GM19239 (cell line): Measurements from ENCODE around the gene OLR1.

ENCODE experiments used
- DNase-seq: peaks from one replicate; pipeline ENCODE4 v3.0.0; 2011; ENCODE audit warnings: low spot score; ENCODE audit not compliant: insufficient read length
- FAIRE-seq: peaks from 2 replicates; lab custom pipeline; 2011; peaks lifted over from hg19 to GRCh38; lab: Jason Lieb, UNC

Gene OLR1

DNA sequence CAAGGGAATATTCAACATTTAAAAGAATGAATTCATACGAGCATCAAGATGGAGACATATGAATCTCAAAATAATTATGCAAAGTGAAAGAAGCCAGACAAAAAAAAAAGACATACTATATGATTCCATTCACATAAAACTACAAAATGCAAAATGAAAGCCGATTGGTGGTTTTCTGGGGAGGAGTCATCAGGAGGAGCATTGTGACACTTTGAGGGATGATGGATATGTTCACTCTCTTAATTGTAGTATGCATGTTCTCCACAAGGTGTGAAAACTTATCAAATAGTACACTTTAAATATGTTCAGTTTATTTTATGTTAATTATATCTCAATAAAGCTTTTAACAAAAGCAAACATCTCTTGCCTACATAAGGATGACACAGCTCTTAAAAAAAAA, 13.5 kb downstream of the OLR1 start:
- DNase-seq (no peak), FAIRE-seq (no peak)

DNA sequence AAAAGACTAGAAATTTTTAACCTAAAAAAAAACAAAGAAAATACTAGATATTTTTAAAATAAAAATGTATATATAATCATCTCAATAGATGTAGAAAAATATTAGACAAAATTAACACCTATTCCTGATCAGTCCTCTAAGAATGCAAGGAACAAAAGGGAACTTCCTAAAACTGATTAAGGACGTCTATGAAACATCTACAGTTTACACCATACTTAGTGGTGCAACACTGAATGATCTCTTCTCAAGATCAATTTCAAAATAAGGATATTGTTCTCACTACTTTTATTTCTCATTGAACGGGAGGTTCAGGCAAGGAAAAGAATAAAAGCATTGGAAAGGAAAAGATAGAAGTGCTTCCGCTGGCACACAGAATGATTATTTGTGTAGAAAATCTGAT, 16.0 kb downstream of the OLR1 start:
- DNase-seq (no peak), FAIRE-seq (no peak)

DNA sequence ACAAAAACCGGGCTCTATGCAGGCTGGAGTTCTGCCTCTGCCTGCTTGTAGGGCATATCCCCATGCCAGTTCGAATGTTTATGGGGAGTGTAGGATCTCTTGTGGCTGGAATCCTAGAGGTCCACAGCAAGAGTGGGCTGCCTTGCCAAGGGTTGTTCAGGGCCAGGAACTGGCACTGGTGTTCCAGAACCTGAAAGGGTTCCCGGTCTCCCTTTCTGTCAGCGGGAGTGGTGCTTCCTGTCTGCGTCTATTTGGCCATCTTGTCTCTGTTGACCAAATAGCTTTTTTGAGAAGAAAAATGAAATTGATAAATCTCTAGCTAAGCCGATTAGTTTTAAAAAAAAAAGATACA, 17.8 kb downstream of the OLR1 start:
- no peak for FAIRE-seq

DNA sequence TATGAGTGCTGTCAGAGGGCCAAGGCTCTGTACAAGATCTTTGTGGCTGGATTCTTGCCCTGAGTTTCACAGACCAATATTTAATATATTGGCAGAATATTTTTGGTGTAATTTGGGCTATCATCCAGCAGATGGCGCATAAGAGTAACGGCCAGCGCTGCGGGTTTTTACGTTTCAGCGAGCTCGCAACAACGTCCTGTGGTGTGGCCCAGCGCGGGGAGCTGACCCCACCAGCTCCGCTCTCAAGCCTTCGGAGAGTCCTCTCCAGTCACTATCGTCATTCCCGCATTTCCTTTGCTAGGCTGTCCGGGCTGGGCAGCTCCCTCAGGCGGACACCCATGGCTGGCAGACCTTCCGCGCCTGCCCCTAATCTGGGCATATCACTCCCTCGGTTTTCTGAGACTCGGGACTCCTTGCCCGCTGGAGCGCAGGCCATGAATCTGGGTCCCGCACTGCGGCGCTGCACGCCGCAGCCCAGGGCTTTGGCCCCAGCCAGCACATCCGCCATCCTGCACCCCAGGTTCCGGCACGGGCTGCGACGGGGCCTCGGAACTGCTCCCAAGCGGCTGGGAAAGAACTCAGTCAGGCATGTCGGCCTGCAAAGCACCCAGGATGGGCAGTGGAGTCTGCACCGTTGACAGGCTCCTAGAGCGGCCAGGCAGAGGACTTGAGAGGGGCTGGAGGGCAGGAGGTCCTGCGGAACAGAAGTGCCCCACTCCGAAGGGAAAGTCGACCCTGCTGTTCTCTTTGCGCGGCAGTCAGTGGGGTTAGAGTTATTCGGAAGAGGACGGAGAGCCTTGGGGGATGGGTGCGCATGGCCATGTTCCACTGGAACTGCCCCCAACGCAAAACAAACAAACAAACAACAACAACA, 18.4 kb downstream of the OLR1 start:
- DNase-seq (peak; percentile 29), FAIRE-seq (peak; percentile 76)

More for the DNA sequence above, 17.8 kb downstream of the OLR1 start:
- DNase-seq, result no peak

DNA sequence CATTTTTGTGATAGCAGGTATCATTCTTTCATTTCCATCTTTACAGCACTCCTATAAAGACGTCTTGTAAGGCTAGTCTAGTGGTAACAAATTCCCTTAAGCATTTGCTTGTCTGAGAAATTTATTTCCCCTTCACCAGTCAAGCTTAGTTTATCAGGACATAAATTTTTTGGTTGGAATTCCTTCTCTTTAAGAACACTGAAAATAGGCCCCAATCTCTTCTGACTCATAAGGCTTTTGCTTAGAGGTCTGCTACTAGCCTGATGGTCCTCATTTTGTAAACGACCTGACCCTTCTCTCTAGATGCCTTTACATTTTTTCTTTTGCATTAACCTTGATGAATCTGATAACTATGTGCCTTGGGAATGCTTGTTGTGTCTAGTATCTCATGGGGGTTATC, 20.3 kb downstream of the OLR1 start:
- FAIRE-seq (peak; percentile 53), DNase-seq (no peak)

DNA sequence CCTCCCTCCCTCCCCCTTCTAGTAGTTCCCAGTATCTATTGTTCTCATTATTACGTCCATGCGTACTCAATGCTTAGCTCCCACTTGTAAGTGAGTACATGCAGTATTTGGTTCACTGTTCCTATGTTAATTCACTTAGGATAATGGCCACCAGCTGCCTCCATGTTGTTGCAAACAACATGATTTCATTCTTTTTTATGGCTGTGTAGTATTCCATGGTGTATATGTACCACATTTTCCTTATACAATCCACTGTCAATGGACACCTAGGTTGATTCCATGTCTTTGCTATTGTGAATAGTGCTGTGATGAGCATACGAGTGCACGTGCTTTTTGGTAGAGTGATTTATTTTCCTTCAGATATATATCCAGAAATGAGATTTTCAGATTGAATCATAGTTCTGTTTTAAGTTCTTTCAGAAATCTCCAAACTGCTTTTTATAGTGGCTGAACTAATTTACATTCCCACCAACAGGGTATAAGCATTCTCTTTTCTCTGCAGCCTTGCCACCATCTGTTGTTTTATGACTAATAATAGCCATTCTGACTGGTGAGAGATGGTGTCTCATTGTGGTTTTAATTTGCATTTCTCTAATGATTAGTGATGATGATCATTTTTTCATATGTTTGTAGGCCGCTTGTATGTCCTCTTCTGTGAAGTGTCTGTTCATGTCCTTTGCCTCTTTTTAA, 24.1 kb downstream of the OLR1 start:
- no peak for FAIRE-seq
- no peak for DNase-seq

DNA sequence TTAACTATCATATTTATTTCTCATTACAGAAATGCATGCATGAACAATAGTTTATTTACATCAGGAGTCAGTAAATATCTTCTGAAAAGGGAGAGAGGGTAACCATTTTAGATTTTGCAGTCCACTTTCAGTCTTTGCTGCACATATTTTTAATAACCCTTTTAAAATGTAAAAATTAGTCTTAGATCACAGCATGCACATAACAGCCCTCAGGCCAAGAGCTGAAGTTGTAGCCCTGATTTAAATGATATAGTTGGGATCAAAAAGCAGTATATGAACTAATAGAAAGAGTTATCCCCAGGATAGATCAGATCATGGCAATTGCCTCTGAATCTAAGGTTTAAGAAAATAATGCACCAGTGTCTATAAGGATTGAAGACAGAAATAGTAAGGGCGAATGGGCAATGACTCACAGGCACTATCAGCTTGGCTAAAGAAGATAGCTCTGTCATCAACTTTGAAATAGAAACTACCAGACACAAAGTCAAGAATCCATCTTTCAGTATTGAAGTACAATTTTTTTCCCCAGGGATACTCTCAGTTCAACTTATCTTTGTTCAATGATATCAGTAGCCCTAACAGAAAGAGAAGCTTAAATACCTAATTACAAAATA, 28.8 kb downstream of the OLR1 start:
- no peak for DNase-seq
- no peak for FAIRE-seq

DNA sequence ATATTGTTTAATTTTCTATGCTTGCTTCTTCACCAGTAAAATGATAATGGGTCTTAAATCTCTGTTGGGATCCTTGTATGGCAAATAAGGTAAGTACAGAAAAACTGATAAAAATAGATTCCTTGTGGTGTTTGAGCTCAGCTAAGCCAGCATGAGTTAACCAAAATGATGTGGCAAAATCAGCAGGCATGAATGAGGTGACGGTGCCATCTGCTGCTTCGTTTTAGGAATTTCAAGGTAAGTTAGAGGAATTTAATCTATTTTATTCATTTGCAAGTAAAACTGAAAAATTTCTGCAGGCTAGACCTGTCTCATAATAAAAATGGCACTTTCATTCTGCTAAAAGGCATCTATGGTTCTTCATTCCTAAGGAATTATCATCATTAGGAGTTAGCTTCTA, 31.9 kb downstream of the OLR1 start:
- DNase-seq (no peak), FAIRE-seq (peak; percentile 74)

DNA sequence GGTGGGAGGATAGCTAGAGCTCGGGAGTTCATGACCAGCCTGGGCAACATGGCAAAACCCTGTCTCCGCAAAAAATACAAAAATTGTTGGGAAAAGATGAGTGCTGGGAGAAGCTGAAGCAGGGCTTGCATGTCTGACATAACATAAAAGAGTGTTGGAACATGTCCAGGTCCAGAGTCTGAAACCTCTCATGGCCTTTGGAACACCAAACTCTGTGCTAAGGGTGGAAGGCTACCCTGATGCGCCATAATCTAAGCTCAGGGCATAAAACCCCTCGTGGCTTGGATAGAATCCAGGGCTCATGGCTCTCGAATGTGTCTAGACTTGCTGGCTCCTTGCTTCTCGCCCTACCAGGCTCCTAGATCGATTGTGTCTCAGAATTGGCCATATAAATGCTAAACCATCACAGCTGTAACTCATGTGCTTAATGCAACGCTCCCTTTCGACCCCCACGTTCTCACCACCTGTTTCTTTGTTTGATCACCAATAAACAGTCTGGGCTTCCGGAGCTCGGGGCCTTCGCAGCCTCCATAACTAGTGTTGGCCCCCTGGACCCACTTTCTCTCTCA, 35.2 kb downstream of the OLR1 start:
- FAIRE-seq (no peak), DNase-seq (no peak)

DNA sequence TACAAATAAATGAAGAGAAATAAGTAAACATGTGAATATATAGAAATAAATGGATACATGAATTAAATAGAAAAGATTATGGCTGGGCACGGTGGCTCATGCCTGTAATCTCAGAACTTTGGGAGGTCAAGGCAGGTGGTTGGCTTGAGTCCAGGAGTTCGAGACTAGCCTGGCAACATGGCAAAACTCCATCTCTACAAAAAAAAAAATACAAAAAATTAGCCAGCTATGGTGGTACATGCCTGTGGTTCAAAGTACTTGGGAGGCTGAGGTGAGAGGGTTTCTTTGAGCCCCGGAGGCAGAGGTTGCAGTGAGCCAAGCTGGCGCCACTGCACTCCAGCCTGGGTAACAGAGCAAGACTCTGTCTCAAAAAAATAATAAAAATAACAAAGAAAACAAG, 36.8 kb downstream of the OLR1 start:
- FAIRE-seq, result no peak

DNA sequence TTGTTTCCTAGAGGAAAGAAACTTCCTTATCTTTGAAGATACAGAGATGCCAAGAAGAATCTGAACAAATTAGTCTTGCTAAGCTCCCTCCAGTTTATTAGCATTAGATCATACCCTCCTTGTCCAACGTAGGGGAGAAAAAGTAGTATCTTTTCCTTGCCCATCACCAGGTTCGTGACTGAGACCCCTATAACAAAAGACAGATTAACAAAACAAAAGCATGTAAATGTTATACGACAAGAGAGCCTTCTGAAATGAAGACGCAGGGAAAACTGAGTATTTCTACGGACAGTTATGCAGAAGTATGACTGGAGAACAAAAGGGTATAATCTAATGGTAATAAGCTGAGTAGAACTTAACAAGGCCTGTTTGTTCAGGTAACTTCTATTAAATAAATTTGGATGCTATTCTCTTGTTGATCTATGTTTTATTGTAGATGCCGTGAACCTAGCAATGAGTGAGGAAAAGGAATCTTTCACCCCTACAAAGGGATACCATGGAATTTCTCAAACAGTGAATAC, 39.0 kb downstream of the OLR1 start:
- FAIRE-seq (no peak), DNase-seq (no peak)

More for the DNA sequence above, 36.8 kb downstream of the OLR1 start:
- DNase-seq, result no peak

DNA sequence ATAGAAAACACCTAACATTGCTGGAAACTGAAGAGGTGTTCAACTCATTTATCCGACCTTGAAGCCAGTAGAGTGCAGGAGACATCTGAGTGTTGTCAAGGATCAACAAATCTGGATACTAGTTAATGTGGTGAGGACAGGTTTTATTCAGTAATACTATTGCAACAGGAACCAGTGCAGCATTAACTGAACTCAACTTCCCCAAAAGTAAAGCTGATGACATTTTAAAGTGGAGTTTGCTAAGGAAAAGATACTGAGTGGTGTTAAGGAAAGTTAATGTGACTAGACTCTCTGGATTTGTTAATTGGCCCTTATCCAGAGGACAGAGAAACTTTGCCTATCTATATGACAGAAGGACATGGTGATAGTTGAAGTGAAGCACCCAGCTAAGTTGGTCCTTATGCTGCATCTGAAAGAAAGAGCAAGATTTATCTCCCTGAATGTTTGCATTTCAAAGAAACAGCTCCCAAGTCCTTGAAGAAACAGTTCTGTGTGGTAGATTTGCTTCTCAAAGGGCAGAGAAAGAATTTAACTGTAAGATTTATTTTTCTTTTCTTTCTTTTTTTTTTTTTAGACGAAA, 40.7 kb downstream of the OLR1 start:
- peak; percentile 8 for FAIRE-seq
- DNase-seq, result no peak

DNA sequence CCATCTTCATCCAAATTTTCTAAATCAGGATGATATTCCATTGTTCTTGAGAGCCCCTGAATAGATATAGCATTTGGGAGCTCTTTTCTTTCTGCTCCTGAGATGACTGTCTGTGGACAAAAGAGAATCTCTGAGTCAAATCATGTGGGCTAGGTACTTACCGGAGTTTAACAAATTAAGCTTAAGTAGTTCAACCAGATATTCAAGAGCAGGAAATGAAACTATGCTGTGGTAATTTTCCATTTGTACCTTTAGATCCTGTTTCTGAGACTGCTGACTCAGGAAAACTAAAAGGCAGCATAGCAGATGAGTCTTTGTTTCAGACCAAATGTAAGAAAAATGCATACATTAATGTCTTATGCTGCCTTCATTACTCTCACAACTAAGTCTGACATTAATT, 41.9 kb downstream of the OLR1 start, which contains the start of gene CLEC7A:
Gene CLEC7A (minus strand): TSS at position 158 of the 400 bp plus-strand sequence. CDS start 117 bp downstream, at position 41.
- DNase-seq, result no peak
- peak; percentile 86 for FAIRE-seq

DNA sequence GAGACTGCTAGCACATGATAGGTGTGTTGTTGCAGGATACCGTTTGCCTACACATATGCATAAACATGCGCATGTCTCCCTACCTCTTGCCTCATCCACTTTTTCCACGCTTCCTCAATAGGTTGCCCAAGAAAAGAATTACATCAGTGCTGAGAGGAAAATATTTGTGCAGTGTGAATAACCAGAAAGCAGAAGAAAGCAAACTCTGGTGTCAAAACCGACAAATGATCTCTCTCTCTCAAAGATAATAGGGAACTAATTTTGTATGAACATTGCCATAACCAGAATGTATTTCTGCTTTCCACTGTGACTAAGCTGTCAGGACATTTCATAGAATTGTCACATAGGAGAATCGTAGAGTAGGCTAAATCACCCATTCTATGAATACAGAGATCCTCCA, 43.2 kb downstream of the OLR1 start:
- FAIRE-seq (no peak), DNase-seq (no peak)

DNA sequence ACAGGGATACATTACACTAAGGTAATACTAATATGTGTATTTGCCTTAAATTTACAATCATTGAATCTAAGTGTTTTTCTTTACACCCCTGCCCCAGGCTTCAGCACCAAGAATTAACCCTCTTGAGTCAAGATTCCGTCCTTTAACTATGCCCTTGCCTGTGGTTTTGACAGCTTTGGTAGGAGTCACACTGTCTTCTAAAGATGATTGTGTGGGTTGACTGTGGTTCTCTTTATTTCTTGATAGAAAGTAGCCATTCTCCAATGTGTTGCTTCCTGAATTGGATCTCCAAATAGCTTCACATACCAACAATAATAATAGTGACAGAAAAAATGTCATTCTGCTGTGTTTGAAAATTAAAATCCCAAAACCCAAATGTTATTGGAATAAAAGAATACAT, 45.5 kb downstream of the OLR1 start:
- no peak for DNase-seq
- no peak for FAIRE-seq

DNA sequence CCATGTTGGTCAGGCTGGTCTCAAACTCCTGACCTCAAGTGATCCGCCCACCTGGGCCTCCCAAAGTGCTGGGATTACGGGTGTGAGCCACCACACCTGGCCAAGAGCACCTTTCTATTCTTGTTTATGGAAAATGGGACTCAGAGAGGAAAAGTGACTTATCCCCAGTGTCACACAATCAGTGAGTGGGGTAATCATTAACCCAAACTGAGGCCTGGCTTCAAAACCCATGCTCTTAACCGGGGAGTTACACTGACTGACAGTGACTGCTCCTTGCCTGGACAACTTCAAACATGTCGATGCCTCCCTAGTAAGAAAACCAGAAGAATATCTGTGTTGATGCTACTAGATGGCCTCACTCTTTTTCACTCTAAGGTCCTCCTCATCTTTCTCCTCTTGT, 49.2 kb downstream of the OLR1 start:
- no peak for FAIRE-seq

DNA sequence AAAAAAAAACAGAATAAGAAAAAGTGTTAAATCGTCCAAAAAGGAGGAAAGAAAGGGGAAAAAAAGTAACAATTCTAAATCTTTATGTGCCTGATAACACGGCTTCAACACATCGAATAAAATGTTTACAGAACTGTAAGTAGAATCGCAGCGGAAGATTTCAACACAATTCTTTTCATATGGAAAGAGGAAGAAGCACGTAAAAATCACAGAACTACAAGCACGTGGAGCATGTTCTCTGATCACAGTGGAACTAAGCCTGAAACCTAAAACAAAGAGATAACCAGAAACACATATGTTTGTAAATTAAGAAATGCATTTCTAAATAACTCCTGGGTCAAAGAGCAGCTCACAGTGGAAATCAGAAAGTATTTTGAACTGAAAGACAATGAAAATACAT, 50.7 kb downstream of the OLR1 start:
- DNase-seq (no peak), FAIRE-seq (no peak)

More for the DNA sequence above, 49.2 kb downstream of the OLR1 start:
- DNase-seq, result no peak

DNA sequence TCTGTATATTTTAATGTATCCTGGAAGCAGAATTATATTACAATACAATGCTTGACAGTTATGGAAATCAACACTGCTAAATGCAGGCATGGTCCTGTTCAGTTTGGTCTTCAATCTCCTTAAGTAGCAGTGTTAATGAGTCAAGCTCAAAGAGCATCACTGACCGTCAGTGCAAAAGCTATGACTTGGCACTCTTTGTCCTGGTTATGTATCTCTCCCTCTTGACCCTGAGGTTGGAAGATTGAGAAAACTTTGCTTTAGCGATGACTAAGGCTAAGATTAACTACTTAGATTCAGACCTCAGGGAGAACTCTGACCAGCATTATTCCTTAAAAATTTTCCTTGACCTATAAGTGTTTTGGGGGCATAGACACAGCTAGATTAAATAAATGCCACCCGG, 52.9 kb downstream of the OLR1 start:
- no peak for FAIRE-seq
- no peak for DNase-seq

DNA sequence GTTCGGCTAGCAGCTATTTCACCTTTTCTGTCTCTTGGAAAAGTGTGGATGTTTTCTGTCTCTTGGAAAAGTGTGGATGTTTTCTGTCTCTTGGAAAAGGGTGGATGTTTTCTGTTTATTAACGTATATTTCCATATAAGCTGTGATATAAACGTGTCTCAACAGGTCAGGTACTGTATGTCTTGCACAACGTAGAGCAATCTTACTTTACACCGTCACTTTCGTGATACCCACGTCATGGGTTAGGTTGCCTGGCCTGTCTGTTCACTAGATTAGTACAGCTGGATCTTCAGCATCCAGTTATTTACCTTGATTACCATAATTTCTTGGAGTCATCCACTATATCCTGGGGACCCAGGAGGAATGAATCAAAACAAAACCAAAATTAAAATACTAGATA, 56.0 kb downstream of the OLR1 start:
- DNase-seq (no peak), FAIRE-seq (no peak)

DNA sequence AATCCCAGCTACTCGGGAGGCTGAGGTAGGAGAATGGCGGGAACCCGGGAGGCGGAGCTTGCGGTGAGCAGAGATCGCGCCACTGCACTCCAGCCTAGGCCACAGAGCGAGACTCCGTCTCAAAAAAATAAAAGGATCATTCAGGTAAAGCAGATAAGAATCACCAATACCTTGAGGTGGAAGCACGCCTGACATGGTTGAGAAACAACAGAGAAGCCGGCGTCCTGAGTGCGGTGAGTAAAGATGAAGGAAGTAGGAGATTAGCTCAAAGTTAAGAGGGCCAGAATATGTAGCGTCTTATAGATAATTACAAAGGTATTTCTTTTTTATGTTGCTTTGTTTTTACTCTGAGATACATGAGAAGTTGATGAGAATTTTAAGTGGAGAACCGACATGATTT, 56.6 kb downstream of the OLR1 start:
- FAIRE-seq (no peak), DNase-seq (no peak)
